GM21528 (cell line): Measurements from ENCODE around the gene ACAD10.

ENCODE experiments used
- ATAC-seq: cut with Tn5 transposase; IDR thresholded peaks from one replicate; pipeline ENCODE4 v1.9.1; 2021; ENCODE audit warnings: mild to moderate bottlenecking, moderate library complexity; ENCODE audit not compliant: unreplicated experiment, low FRiP score

The ACAD10 gene

DNA sequence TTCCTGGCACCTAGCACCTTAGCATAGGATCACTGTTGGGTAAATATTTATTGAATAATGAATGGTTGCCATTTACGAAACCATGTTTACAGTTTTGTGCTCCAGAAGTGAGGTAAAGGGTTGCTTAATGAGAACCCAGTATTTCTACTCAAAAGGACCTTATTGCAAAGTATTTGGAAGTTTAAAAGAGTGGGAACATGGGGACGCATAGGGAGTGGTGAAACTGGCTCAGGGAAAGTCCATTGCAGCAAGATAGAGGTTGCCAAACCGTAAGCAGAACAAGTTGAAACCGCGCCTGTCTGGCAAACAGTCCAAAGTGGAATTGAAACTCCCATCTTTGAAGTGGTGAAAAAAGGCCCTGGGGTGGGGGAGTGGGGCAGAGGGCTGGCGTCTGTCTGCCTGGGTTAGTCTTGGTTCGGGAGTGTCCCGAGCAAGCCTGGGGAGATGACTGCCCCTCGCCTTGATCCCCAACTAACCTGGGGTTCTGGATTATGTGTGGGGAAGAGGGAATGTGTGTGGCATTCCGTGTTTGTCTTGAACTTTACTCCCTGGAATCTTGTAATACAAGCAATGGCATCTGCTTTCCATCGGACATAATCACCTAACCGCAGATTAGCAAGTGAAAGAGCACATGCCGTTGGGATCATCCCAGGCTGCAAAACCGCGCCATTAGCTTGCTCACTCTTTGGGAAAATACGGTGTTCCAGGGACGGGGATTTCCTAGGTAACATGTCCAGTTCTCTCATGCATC lies 88.1 kb downstream of the ACAD10 start:
- ATAC-seq, result no peak

DNA sequence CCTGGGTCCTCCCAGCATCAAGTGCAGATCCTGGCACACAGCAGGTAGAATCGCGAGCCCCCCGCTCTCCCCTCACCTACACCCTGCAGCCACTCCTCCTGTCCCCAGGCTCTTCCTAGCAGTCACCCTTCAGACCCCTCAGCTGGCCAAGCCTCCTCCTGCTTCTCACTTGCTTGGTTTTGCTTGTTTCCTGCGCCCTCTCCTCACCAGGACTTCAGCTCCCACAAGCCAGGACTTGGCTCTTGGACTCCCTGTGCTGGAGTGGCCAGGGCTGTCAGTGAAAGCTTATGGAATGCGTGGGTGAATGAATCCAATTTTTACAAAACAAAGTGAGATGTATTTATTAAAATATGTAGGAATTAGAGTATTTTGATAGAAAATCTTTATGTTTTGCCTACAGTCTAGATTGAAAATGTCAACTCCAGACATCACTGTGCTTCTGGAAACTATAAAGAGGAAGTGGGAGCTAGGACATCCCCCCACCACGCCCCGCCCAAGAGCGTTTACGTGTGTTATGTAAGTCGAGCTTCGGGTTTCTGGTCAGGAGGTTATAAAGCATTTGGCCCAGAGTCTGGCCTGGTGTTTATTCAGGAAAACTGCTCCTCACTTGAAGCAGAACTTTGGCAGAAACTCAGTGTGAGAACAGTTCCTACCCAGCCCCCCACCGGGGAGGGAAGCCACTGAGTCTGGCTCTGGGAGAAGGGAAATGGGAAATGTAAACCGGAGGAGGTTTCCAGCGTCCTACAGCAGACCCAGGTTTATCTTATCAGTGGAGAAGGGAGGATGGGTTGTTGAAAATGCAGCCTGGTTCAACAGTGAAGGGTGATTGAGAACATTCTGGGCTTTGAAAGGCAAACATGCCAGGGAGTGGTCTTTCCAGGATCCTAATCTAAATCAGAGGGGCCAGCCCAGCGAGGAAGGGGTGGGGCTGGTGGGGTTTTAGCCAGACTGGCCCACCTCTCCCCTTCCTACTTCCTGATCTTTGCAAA lies 89.6 kb downstream of the ACAD10 start:
- peak; percentile 65 for ATAC-seq

DNA sequence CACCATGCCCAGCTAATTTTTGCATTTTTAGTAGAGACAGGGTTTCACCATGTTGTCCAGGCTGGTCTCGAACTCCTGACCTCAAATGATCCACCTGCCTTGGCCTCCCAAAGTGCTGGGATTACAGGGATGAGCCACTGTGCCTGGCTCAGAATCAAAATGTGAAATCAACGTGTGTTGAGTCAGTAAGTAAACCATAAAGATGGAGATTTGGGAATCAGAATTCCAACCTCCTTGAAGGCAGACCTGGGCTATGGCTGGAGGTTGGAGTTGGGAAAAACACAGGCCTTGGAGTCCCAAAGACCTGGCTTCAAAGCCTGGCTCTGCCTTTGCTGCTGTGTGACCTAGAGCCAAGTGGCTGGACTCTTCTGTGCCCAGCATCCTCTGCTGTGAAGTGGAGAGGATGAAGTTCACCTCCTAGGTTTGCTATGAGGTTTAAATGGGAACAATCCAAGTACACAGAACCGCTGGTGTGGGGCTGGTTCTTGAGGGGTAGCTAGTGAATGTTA lies 91.0 kb downstream of the ACAD10 start:
- no peak for ATAC-seq

DNA sequence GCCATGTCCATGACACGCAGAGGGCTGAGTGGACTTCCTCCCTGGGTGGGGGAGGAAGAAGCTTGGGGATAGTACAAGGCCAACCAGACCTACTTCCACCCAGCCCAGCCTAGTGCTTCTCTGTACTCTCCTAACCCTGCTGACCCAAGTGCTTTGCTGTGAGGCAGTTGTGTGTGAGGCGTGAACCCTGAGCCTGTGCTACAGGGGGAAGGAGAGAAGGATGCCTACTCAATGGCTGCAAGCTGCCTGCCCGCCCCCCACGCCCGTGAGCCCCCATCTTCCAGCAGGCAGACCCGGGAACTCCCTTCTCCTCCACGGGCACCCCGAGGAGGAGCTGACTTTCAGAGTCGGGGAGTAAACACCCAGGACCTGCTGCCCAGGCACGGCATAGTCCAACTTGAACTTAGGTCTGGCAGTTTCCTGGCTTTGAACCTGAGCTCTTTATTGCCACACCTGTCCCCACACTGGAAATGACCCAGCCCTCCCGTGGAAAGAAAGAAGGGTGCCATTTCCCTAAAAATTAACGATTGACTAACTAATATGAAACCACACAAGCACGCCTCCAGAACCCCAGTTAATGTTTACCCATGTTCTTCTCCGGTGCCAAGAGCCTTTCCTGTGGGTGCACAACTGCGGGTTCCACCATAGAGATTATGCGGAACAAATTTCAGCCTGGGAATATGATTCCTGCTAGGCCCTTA lies 91.6 kb downstream of the ACAD10 start:
- ATAC-seq, result no peak

DNA sequence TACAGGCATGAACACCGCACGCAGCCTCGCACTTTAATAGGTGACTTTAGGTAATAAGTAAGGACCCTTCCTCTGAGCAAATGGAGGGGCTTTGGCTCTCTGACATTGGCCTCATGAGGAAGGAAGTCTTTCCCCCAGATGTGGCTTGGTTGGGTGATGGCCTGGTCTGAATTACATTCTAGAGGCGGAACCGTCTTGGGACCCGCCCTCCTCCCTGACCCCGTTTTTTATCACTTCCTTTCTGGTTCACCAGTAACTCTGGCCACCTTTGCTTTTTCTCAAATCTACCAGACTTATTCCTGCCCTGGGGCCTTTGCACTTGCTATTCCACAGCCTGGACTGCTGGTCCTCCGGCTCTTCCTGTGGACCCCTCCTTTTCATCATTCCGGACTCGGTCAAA lies 94.3 kb downstream of the ACAD10 start:
- ATAC-seq, result no peak

DNA sequence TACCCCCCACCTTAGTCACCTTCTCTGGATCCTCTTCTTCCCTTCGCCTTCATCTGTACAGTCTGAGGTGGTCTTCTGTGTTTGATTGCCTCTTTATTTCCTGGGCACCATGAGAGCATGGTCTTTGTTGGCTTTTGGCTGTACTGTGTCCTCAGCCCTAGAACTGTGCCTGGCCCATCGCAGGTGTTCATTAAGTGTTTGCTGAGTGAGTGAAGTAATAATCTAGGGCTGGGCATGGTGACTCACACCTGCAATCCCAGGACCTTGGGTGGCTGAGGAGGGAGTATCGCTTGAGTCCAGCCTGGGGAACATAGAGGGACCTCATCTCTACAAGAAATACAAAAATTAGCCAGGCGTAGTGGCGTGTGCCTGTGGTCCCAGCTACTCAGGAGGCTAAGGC lies 94.8 kb downstream of the ACAD10 start:
- ATAC-seq, result no peak

DNA sequence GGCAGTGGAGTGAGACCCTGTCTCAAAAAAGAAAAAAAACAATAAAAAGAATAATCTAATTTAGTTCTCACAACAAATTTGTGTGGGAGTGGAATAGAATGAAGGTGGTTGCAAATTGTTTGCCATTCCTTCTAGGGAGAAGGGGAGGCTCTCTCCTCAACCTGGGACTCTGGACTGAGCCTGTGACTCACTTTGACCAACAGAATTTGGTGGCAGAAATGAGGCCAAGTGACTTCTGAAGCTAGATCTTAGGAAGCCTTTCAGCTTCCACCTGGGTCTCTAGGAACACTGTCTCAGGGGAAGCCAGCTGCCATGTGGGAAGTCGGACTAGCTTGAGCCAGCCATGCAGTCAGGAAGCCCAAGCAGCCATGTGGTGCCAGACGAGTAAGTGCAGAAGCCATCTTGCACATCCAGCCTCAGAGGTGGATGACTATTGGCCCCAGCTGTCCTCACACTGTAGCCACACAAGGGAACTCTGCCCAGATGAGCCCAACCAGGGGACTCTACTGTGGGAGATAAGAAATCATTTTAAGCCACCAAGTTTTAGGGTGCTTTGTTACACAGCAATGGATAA lies 95.3 kb downstream of the ACAD10 start:
- ATAC-seq, result no peak

DNA sequence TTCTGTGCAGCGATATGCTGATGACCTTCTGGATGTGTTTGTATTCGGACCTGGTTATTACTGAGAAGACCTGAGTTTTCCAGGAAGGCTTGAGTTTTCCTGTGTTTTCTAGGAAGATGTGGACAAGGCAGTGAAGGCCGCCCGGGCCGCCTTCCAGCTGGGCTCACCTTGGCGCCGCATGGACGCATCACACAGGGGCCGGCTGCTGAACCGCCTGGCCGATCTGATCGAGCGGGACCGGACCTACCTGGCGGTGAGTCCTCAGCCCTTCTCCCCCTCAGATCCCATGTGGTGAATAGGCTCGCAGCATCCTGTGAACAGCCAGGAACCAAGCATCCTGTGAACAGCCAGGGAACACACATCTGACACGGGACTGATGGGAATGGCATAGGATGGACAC lies 97.2 kb downstream of the ACAD10 start:
- no peak for ATAC-seq

DNA sequence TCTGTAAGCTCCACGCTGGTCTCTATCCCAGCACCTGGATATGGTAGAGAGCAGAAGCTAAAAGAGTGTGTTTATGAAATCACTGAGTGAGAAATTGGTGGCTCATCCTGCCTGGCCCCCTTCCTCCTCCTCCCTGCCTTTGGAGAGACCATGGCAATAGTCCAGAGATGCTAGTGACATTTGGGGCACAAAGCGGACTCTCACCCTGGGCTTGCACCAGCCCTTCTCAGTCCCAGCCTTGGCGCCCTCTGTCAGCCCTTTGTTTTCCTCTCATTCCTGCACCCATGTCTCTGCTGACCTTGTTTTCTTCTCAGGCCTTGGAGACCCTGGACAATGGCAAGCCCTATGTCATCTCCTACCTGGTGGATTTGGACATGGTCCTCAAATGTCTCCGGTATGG lies 99.1 kb downstream of the ACAD10 start:
- ATAC-seq, result no peak

DNA sequence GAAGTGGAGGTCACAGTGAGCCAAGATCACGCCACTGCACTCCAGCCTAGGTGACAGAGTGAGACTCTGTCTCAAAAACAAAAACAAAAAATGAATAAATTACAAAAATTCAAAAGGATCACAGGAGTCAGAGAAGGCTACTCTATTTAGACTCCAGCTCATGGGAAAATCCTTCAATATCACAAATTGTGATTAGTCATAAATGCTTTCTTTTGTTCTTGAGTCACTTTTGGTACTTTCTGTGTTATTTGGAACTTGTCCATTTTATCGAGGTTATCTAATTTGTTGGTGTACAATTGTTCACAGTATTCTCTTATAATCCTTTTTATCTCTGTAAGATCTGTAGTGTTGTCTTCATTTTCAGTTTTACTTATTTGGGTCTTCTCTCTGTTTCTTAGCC lies 99.8 kb downstream of the ACAD10 start:
- no peak for ATAC-seq

DNA sequence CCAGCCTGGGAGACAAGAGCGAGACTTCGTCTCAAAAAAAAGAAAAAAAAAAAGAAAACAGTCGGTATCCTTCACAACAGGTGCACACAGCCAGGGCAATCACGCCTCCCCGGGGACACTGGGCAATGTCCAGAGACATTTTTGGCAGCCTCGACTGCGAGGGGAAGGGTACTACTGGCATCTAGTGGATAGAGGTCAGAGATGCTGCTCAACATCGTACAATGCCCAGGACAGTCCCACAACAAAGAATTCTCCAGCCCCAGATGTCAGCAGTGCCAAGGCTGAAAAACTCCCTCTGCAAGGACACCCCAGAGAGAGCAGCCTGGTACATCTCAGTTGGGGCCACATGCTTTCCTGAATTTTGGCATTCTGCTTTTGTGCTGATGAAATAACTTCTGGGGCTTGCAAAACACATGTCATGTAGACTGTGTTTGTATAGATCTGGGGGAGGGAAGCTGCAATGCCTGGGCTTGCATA lies 102.4 kb downstream of the ACAD10 start:
- ATAC-seq, result no peak

DNA sequence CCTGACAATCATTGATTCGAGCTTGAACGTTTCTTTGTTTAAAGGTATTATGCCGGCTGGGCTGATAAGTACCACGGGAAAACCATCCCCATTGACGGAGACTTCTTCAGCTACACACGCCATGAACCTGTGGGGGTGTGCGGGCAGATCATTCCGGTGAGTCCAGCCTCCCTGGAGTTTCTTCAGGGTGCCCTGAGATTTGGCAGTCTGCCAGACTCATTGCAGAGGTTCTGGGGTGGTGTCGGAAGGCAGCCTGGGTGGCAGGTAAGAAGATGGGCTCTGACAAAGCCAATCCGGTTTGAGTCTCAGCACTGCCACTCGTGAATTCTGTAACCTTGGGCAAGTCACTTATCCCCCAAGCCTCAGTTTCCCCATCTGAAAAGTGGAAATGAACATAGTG lies 103.9 kb downstream of the ACAD10 start:
- no peak for ATAC-seq

DNA sequence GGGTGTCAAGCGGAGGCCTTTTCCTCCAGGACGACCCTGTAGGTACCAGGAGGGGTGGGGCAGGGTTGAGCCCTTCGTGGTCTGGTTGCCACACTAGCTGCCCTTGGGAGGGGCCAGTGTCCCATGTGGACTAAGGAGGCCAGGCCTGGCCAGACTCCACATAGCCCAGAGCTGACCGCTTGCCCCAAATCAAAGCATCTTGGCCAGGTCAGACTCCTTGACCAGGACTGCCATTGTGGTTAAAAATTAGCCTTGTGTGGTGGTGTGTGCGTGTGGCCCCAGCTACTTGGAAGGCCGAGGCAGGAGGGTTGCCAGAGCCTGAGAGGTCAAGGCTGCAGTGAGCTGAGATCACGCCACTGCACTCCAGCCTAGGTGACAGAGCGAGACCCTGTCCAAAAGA lies 105.7 kb downstream of the ACAD10 start:
- no peak for ATAC-seq

DNA sequence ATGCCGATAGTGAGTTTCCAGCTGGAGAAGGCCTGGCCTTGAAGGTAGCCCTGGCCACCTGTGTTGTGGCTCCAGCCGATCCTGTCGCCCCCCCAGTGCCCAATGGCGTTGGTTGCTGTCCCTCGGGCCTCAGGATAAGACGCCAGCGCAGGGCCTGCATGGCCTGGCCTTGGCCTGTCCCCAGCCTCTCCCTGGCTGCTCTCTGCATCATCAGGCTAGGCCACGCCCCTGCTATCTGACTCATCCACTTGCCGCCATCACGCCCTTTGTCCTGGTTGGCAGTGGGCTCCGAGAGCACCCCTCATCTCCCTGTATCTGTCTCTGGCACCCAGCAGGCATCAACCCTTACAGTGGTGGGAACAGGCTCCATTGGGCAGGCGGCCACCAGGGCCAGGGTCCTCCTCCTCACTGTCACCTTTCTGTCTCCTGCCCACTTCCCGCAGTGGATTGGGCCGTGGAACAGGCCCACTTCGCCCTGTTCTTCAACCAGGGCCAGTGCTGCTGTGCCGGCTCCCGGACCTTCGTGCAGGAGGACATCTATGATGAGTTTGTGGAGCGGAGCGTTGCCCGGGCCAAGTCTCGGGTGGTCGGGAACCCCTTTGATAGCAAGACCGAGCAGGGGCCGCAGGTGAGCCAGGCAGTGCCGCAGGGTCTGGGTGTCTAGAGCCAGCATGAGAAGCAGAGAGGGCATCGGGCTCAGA lies 106.5 kb downstream of the ACAD10 start:
- no peak for ATAC-seq

DNA sequence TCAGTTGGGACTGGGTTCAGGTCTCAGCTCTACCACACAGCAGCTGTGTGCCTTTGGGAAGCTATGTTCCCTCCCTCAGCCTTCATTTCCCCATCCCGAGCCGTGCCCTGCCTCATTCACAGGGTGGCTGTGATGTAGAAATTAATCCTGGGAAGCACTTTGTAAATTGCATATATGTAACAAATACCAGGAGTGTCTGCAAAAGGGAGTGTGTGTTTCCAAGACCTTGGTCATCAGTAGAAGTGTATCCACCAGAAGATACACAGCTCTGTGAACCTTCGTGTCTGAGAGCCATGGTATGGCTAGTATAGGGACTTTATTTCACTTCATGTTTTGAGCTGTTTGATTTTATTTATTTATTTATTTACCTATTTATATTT lies 107.0 kb downstream of the ACAD10 start:
- ATAC-seq, result no peak

DNA sequence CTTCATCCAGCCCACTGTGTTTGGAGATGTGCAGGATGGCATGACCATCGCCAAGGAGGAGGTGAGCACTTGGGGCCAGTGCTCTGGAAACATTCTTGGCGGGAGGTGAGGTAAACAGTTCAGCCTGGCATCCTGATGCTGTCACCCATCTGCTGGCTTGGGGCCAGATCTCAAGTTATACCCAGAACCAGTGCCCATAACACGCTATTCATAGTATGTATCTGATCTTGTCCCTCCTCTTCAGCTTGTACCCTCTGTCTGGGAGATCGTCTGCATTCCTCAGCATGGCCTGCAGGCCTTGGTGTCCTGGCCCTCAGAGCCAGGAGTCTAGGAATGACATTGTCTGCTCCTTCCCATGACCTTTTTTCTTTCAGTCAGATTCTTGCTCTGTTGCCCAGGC lies 112.3 kb downstream of the ACAD10 start:
- no peak for ATAC-seq

DNA sequence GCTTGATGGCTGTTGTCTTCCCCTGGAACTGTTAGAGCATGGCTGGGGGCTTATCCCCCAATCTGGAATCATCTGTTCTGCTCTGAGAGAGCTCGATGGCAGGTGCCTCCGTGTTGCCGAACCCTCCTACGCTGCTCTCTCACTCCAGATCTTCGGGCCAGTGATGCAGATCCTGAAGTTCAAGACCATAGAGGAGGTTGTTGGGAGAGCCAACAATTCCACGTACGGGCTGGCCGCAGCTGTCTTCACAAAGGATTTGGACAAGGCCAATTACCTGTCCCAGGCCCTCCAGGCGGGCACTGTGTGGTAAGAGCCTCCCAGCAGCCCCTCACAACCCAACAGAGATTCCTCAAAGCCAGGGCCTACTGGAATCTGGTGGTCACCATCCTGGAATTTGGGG lies 113.9 kb downstream of the ACAD10 start:
- ATAC-seq, result no peak

DNA sequence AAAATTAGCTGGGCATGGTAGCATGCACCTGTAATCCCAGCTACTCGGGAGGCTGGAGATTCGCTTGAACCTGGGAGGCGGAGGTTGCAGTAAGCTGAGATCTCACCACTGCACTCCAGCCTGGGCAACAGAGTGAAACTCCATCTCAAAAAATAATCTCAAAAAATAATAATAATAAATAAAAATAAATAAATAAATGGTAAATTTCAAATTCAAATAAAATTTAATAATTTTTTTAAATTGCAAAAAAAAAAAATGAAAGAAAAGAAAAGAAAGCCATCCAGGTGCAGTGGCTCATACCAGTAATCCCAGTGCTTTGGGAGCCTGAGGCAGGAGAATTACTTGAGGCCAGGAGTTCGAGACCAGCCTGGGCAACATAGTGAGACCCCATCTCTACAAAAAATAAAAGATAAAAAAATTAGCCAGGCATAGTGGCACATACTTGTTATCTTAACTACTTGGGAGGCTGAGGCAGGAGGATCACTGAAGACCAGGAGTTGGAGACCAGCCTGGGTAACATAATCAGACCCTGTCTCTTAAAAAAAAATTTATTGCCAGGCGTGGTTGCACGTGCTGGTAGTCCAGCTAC lies 117.3 kb downstream of the ACAD10 start:
- ATAC-seq, result no peak

DNA sequence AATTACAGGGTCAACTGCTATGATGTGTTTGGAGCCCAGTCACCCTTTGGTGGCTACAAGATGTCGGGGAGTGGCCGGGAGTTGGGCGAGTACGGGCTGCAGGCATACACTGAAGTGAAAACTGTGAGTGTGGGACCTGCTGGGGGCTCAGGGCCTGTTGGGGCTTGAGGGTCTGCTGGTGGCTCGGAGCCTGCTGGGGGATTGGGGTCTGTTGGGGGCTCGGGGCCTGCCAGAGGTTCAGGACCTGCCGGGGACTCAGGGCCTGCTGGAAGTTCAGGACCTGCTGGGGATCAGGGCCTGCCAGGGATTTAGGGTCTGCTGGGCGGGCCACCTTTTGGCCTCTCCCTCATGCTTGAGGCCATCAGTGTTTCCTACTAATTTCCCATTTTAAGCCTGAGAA lies 118.0 kb downstream of the ACAD10 start:
- no peak for ATAC-seq

DNA sequence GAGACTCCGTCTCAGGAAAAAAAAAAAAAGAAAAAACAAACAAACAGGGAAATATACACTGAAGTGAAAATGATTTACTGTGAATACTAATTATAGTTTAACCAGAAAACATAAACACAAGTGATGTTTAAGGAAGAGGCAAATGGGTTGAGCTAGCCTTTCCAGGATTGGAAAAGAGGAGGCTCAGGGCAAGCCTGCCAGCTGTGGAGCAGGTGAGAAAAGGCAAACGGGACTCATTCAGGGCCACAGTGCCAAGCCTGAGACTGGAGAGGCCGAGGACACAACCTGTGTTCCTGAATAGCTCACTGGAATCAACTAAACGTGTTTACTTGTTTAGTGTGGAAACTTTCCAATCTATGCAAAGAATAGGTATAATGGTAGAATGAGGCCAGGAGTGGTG lies 120.5 kb downstream of the ACAD10 start:
- ATAC-seq, result no peak
